Cardiac septum (tissue), 1 donor: Measurements from ENCODE around the gene SYNPO2L. TPM values are rescaled to one million over a fixed set of nuclear protein-coding genes. Genes with fewer than 3 reads are reported as not detected.
A peak's percentile ranks its signal among the peaks of the same experiment; 100 is the strongest.
"Not testable (repeated sequence)": the region's sequence is repeated elsewhere in the genome, so short reads cannot be mapped to it uniquely, and the experiment has no call there.

Experiments used
- DNase-seq: peaks from one replicate; pipeline ENCODE4 v3.0.0-alpha.2; 2020; ENCODE audit warnings: low spot score
- intact Hi-C: fragments of 100-400 bp; cut with DNase I; formaldehyde crosslinking; loops from one replicate; pipeline ENCODE4 v1.14.0; 2022
- total RNA-seq: library from RNA; stranded (reverse); fragmentation: NEBNext Ultra II Directional; extraction: Animal tissue kit (Norgen Biotek cat#: 25700); gene quantifications from one replicate; pipeline ENCODE4 v1.2.1, GENCODE V29; 2021
- donor health status: DM: no; HTN: no; CAD: no.

Gene SYNPO2L
- total RNA-seq, 1 donor from 2014 or later, result 792 TPM

DNA sequence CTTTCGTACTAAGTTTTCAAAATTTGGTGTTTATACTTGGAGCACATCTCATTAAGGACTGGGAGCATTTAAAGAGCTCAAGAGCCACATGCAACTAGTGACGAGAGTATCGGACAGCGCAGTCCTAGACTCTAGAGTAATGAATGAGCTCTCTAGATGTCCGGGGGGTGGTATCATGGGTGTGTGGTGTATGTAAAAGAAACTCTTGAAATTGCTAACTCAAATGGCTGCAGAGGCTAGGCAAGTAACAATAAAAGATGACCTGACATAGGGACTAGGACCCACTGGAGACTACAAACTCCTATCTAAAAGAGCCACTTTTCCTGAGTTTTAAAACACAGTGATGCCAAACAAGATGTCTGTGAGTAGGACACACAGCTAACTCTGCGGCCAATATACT is 28.5 kb downstream of the SYNPO2L start:
- intact Hi-C loops, result loop anchor here (5.0 kb wide), 1 partner anchor 50 kb away; no protein-coding TSS in a partner anchor
- DNase-seq, result no peak

GRCh38 chr10:73625884-73626752 is 29.7 kb downstream of the SYNPO2L start:
- peak; percentile 94 for DNase-seq
- intact Hi-C loops, result loop anchor here (5.0 kb wide), 1 partner anchor 49 kb away; no protein-coding TSS in a partner anchor

DNA sequence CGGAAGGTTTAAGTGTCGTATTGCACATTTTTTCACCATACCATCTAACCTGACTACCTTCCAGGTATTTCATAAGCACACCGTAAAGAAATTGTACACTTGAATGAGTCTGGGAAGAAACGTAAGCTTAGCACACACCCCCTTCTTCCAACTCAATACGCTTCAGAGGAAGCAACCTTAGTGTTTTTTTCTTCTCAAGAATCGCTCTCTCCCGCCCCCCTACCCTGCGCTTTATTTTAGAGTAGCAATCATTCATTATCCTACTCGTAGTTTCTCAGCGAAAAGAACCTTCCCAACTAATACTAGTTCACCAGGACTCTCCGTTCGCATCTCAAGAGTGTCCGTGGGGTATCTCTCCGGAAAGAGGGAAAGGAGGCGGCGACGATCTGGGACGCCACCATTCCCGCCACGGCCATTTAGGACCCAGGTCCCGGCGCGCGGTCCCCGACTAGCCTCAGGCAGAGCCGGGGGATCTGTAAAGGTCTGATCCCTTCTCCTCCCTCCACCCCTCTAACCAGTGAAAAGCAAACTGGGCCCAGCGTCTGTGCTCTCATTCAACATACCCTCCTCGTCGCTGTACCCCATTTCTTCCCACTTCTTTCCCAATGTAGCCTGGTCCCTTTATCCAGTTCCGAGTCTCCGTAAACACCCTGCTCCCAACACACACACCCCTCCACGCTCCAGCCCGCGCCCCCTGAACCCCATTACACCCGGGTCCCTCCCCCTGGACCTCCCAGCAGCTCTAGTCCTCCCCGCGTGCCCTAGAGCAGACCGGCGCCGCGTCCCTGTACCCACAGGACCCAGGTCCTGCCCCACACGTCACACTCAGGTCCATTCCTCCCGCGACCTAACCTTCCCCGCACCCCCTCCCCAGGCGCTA is 30.6 kb downstream of the SYNPO2L start:
- DNase-seq, result no peak
- intact Hi-C loops, result loop anchor here (5.0 kb wide), 1 partner anchor 48 kb away; no protein-coding TSS in a partner anchor

DNA sequence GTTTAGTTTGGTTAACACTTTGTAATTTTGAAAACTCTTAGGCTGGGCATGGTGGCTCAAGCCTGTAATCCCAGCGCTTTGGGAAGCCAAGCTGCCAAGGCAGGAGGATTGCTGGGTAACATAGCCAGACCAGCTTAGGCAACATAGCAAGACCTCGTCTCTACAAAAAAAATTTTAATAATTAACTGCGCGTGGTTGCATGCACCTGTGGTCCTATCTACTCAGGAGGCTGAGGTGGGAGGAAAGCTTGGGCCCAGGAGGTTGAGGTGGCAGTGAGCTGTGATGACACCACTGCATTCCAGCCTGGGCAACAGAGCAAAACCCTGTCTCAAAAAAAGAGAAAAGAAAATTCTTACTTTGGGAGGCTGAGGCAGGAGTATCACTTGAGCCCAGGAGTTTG is 32.8 kb downstream of the SYNPO2L start:
- intact Hi-C loops, result no loop called here
- DNase-seq, result no peak

GRCh38 chr10:73620974-73621373 is 34.9 kb downstream of the SYNPO2L start:
- intact Hi-C loops, DNase-seq: not testable (repeated sequence)

DNA sequence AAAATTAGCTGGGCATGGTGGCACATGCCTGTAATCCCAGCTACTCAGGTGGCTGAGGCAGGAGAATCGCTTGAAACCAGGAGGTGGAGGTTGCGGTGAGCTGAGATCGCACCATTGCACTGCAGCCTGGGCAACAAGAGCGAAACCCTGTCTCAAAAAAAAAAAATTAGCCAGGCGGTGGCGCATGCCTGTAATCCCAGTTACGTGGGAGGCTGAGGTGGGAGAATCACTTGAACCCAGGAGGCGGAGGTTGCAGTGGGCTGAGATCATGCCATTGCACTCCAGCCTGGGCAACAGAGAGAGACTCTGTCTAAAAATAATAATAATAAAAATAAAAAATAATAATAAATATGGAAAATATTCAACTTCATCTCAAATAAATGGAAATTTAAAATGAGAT is 38.7 kb downstream of the SYNPO2L start:
- intact Hi-C loops, DNase-seq: not testable (repeated sequence)

DNA sequence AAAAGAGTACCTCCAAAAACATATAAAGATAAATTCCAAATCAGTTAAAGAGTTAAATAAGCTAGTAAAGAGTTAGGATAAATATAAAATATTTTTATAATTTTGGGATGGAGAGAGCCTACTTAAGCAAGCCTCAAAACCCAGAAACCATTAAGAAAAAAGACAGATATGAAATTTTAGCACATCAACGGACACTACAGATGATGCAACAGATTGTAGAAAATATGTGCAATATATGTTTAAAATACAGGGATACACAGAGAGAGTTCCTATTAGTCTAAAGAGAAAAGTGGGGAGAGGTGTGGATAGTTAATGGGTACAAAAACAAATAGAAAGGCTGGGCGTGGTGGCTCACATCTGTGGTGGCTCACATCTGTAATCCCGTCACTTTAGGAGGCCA is 41.1 kb downstream of the SYNPO2L start:
- intact Hi-C loops, result no loop called here
- DNase-seq, result no peak

DNA sequence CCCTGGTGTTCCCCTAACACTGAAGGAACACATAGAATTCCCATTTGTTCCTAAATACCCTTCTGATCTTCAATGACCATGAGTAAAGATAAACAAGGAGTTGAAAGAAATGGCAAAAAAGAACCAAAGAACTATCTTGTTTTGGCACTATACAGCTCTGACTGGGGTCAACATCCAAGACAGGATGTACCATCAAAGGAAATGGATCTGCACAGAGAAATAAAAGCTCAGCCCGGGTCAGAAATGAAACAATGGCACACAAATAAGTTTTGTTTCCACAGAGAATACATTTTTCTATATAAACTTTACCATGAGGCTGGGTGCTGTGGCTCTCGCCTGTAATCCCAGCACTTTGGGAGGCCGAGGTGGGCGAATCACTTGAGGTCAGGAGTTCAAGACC is 46.7 kb downstream of the SYNPO2L start:
- DNase-seq, result no peak
- intact Hi-C loops, result no loop called here

GRCh38 chr10:73601486-73601921 is 54.3 kb downstream of the SYNPO2L start:
- intact Hi-C loops, result no loop called here
- no peak for DNase-seq

GRCh38 chr10:73597346-73597745 is 58.5 kb downstream of the SYNPO2L start:
- intact Hi-C loops, result no loop called here
- no peak for DNase-seq

Other genes starting within 250 kb of the SYNPO2L start
- gene ANXA7, start 242.0 kb downstream of the SYNPO2L start, total RNA-seq, result 132 TPM
- 9.6 TPM for gene MSS51, start 222.5 kb downstream of the SYNPO2L start, total RNA-seq
- 61.6 TPM for gene PPP3CB, start 160.0 kb downstream of the SYNPO2L start, total RNA-seq
- gene USP54, start 64.7 kb downstream of the SYNPO2L start, total RNA-seq, result 16.3 TPM
- gene MYOZ1, start 14.6 kb downstream of the SYNPO2L start, total RNA-seq, result 8.7 TPM
- 5.2 TPM for gene AGAP5, start 42.1 kb upstream of the SYNPO2L start, total RNA-seq
- gene SEC24C, start 88.3 kb upstream of the SYNPO2L start, total RNA-seq, result 55.1 TPM
- gene CHCHD1, start 126.0 kb upstream of the SYNPO2L start, total RNA-seq, result 19.5 TPM
- gene ZSWIM8, start 129.6 kb upstream of the SYNPO2L start, total RNA-seq, result 57.1 TPM
- gene NDST2, start 155.6 kb upstream of the SYNPO2L start, total RNA-seq, result 16.0 TPM
- gene CAMK2G, start 218.5 kb upstream of the SYNPO2L start, total RNA-seq, result 12.7 TPM